Left lung (tissue), 10 donors: ENCODE measurements around the gene RC3H2. TPM values are rescaled to one million over a fixed set of nuclear protein-coding genes. Genes with fewer than 3 reads are reported as not detected.
"Not testable (repeated sequence)": the region's sequence is repeated elsewhere in the genome, so short reads cannot be mapped to it uniquely, and the experiment has no call there.

ENCODE experiments used
- ATAC-seq: fragments of 200-7000 bp; cut with Tn5 transposase; one replicate; pipeline ENCODE4 v1.9.1; 2020; ENCODE audit warnings: moderate library complexity
- DNase-seq, 4 donors: peaks; one replicate each; pipeline ENCODE4 v3.0.0-alpha.2; 2013 to 2020
- H3K27ac ChIP-seq, 2 donors: fragments of 200-600 bp; sonication (generic) in 1 of 2; one replicate each; pipeline versions ENCODE4 v1.5.0 to v1.8.0; 2020 to 2021
- H3K27me3 ChIP-seq, 2 donors: fragments of 200-600 bp; sonication (generic) in 1 of 2; one replicate each; pipeline versions ENCODE4 v1.5.0 to v1.8.0; 2020 to 2021
- H3K36me3 ChIP-seq, 2 donors: fragments of 200-600 bp; sonication (generic) in 1 of 2; one replicate each; pipeline versions ENCODE4 v1.5.0 to v1.8.0; 2020 to 2021
- H3K4me1 ChIP-seq, 2 donors: fragments of 200-600 bp; one replicate each; pipeline ENCODE4 v1.8.0; 2021
- H3K4me3 ChIP-seq, 2 donors: fragments of 200-600 bp; sonication (generic) in 1 of 2; one replicate each; pipeline versions ENCODE4 v1.5.0 to v1.8.0; 2020 to 2021; ENCODE audit warnings: mild to moderate bottlenecking in 1 of 2
- H3K9me3 ChIP-seq, 2 donors: fragments of 200-600 bp; sonication (generic) in 1 of 2; one replicate each; pipeline versions ENCODE4 v1.5.0 to v1.8.0; 2020 to 2021
- CTCF ChIP-seq, 2 donors: fragments of 200-600 bp; sonication (generic) in 1 of 2; IDR thresholded peaks; one replicate each; pipeline versions ENCODE4 v1.5.0 to v1.8.0; 2021; ENCODE audit warnings: antibody characterized with exemption in 2 of 2
- intact Hi-C, 2 donors: fragments of 100-400 bp; cut with DNase I; formaldehyde crosslinking; loops; one replicate each; pipeline versions ENCODE4 v1.11.2 to v1.14.2; 2022
- polyA plus RNA-seq, 6 donors: library from polyadenylated mRNA; unstranded; fragments of 120-200 nt; gene quantifications; one replicate each; pipeline ENCODE4 v1.2.1, GENCODE V29; 2013; ENCODE audit not compliant: insufficient read length in 6 of 6
- total RNA-seq, 2 donors: library from RNA; stranded (reverse); fragmentation: NEBNext Ultra II Directional; extraction: Animal tissue kit (Norgen Biotek cat#: 25700); gene quantifications; one replicate each; pipeline ENCODE4 v1.2.1, GENCODE V29; 2021
- donor health status: DM: no; HTN: yes; CAD: no.
- donor health status: DM: no; HTN: no; CAD: no.

Gene RC3H2
- total and polyA plus RNA-seq, 8 donors: 39.8 to 48.3 (median 42.2) TPM

DNA sequence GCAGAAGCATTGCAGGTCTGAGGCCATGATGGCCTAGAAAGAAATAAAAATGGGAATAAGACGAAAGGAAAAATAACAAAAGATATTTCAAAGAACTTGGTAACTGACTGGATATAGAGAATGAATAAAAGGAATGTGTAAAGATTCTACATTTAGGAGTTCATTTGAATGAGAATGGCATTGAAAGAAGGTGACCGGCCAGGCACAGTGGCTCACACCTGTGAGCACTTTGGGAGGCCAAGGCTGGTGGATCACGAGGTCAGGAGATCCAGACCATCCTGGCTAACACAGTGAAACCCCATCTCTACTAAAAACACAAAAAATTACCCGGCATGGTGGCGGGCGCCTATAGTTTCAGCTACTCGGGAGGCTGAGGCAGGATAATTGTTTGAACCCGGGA, 17.6 kb upstream of the RC3H2 start:
- ATAC-seq (no peak), DNase-seq (no peak)
- no peak for TF ChIP-seq CTCF (IDR thresholded peaks at IDR 0.05)
- no peak overlapping the region for H3K27ac ChIP-seq
- intact Hi-C loops: no loop called here
- no peaks in the 10 kb centered on the region for H3K4me1 ChIP-seq
- peaks cover 0 to 23% of the 10 kb centered on the region in 2 donors for H3K36me3 ChIP-seq
- no peaks in the 10 kb centered on the region for H3K27me3 ChIP-seq
- H3K9me3 ChIP-seq: no peaks in the 10 kb centered on the region
- H3K4me3 ChIP-seq: no peak overlapping the region

DNA sequence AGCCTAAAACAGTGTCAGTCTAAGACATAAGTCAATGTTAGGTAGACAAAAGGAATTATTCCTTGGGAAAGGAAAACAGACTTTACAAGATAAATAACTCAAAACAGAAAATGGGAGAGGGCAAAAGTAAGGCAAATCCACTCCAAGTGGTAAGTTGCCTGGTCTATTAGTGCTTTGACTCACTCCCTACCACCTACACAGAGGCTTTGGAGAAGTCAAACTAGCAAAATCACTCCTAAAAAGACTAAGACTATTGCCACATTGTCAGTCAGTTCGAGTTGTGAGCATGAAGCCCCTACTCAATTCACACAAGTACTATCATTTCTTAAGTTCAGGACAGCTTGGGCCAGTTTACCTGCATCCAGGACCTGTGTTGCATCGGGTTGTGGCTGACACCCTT, 13.2 kb upstream of the RC3H2 start:
- TF ChIP-seq CTCF (IDR thresholded peaks at IDR 0.05): no peak
- Histone ChIP-seq H3K4me1 (no peaks in the 10 kb centered on the region), H3K36me3 (peaks cover 0 to 23% of the 10 kb centered on the region in 2 donors), H3K27ac (no peak overlapping the region), H3K4me3 (no peak overlapping the region), H3K27me3 (no peaks in the 10 kb centered on the region), H3K9me3 (no peaks in the 10 kb centered on the region)
- no peak for DNase-seq
- ATAC-seq: no peak
- intact Hi-C loops: no loop called here

DNA sequence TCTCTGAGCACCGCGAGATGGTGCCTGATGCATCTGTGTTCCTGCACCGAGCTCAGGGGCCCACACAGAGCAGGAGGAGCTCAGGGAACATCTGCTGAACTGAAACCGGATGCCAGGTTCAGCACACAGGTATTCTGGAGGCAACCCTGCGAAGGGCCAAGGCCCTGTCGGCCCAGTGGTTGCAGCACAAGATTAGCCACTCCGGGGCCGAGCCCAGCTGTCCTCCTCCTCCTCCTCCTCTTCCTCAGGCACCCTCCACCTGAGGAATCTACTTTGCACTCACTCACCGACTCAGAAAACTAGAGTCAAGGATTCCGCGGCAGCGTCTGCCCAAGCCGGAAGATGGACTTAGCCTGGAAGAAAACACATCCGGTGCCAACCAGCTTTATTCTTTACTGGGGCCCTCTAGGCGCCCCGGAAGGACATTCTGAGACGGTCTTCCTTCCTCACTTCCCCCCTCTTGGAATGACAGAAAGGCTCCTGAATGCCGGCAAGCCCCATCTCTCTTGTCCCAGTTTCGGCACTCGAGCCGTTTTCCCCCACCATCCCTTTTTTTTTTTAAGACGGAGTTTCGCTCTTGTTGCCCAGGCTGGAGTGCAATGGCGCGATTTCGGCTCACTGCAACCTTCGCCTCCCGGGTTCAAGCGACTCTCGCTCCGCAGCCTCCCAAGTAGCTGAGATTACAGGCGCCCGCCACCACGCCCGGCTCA, 8.0 kb upstream of the RC3H2 start, which contains the start of gene ZBTB6:
TSS of gene ZBTB6 (minus strand) at position 360 of the 710 bp plus-strand sequence. CDS start 1,251 bp downstream, outside the sequence.
- intact Hi-C loops: no loop called here
- Histone ChIP-seq H3K9me3 (no peaks in the 10 kb centered on the region), H3K4me3 (peak within 1 kb of the TSS; percentile 53 to 62), H3K27me3 (no peaks in the 10 kb centered on the region), H3K36me3 (peaks cover 0 to 30% of the 10 kb centered on the region in 2 donors), H3K4me1 (peaks cover 7 to 12% of the 10 kb centered on the region in 2 donors), H3K27ac (peak within 1 kb of the TSS; percentile 76 to 84)
- TF ChIP-seq CTCF (IDR thresholded peaks at IDR 0.05): no peak
- peak; percentile 99 for ATAC-seq
- DNase-seq: peak in 3 of 4 donors; percentile 76 to 80 (median 78)

DNA sequence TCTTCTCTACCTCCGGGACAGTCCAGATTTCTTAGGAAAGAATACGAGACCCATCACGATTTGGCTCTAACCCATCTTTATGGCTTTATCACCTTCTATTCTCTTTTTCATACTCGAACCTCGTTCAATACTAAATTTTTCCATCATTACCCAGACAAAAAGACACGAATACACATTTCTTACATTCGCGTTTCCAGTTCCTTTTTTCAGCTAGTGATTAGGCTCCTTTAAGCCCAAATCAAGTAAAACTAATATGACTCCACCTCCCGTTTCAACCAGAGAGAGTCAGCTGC, 7.5 kb upstream of the RC3H2 start:
- peaks cover 7 to 12% of the 10 kb centered on the region in 2 donors for H3K4me1 ChIP-seq
- peaks cover 0 to 30% of the 10 kb centered on the region in 2 donors for H3K36me3 ChIP-seq
- no peaks in the 10 kb centered on the region for H3K9me3 ChIP-seq
- H3K4me3 ChIP-seq: peak overlapping the region; percentile 53 to 62
- TF ChIP-seq CTCF (IDR thresholded peaks at IDR 0.05): no peak
- intact Hi-C loops: no loop called here
- H3K27me3 ChIP-seq: no peaks in the 10 kb centered on the region
- ATAC-seq: no peak
- no peak for DNase-seq
- peak overlapping the region; percentile 76 to 84 for H3K27ac ChIP-seq

- H3K27ac ChIP-seq, H3K4me3 ChIP-seq, ATAC-seq, intact Hi-C loops, H3K27me3 ChIP-seq, H3K9me3 ChIP-seq, DNase-seq: not testable (repeated sequence)
- Histone ChIP-seq H3K36me3 (peaks cover 0 to 25% of the 10 kb centered on the region in 2 donors), H3K4me1 (peaks cover 18 to 33% of the 10 kb centered on the region in 2 donors)
Measured at GRCh38 chr9:122906122-122906521, 963 bp upstream of the RC3H2 start.

DNA sequence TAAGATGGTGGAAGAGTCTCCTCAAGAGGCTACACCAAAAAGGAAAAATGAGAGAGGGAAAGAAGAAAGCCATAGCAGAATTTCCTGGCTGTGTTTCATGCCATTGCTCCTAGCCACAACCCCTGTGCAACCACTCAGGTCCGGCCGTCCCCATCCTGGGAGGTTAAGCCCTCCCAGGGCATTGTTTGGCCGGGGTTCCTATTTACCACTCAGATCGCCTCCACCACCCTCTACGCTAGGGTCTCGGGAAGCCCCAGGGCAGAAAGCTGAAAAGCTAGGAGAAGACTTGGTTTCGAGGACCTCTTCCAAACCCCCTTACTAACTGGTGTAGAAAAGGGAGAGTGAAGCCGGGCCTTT, 715 bp downstream of the RC3H2 start:
- Histone ChIP-seq H3K27me3 (no peaks in the 10 kb centered on the region), H3K9me3 (no peaks in the 10 kb centered on the region), H3K27ac (peak overlapping the region; percentile 95 to 96), H3K4me1 (peaks cover 18 to 50% of the 10 kb centered on the region in 2 donors), H3K4me3 (peak overlapping the region; percentile 86 to 94), H3K36me3 (peaks cover 0 to 8% of the 10 kb centered on the region in 2 donors)
- intact Hi-C loops: no loop called here
- DNase-seq (peak in 2 of 4 donors; percentile 17 to 46), ATAC-seq (peak; percentile 59)
- TF ChIP-seq CTCF (IDR thresholded peaks at IDR 0.05): no peak
